Psoas muscle (tissue), 8 donors: ENCODE results near the gene PASK. TPM values are rescaled to one million over a fixed set of nuclear protein-coding genes. Genes with fewer than 3 reads are reported as not detected.
"Not testable (repeated sequence)": the region's sequence is repeated elsewhere in the genome, so short reads cannot be mapped to it uniquely, and the experiment has no call there.

Source experiments
- ATAC-seq, 4 donors: fragments of 200-7000 bp; cut with Tn5 transposase; one replicate each; pipeline ENCODE4 v1.9.1; 2020; ENCODE audit warnings: moderate library complexity in 3 of 4, mild to moderate bottlenecking in 2 of 4
- DNase-seq, 2 donors: peaks; one replicate each; pipeline ENCODE4 v3.0.0-alpha.2; 2020
- H3K27ac ChIP-seq: fragments of 200-600 bp; one replicate; pipeline ENCODE4 v1.8.0; 2022
- H3K27me3 ChIP-seq, 3 donors: fragments of 200-600 bp in 1 of 3; one replicate each; pipeline versions ENCODE4 v1.6.1 to v1.8.0; 2013 to 2022; ENCODE audit warnings: low read length in 2 of 3, mild to moderate bottlenecking in 2 of 3, moderate library complexity in 1 of 3; ENCODE audit not compliant: insufficient read depth in 3 of 3
- H3K36me3 ChIP-seq, 2 donors: fragments of 200-600 bp in 1 of 2; one replicate each; pipeline versions ENCODE4 v1.6.1 to v1.8.0; 2013 to 2022; ENCODE audit warnings: low read depth in 1 of 2, mild to moderate bottlenecking in 1 of 2, moderate library complexity in 1 of 2; ENCODE audit not compliant: insufficient read depth in 1 of 2
- H3K4me1 ChIP-seq: fragments of 200-600 bp; one replicate; pipeline ENCODE4 v1.8.0; 2022
- H3K4me3 ChIP-seq: fragments of 200-600 bp; one replicate; pipeline ENCODE4 v1.8.0; 2022; ENCODE audit warnings: mild to moderate bottlenecking
- H3K9me3 ChIP-seq: fragments of 200-600 bp; one replicate; pipeline ENCODE4 v1.8.0; 2022
- CTCF ChIP-seq: fragments of 200-600 bp; IDR thresholded peaks from one replicate; pipeline ENCODE4 v1.8.0; 2022; ENCODE audit warnings: antibody characterized with exemption
- WGBS, 3 donors: extraction: QIAGEN DNeasy Blood & Tissue Kit; methylation state at CpG; one replicate each; pipeline versions ENCODE4 v1.1.6 to v1.1.7; 2013; 5-methylcytosine and 5-hydroxymethylcytosine counted together
- intact Hi-C, 2 donors: fragments of 100-400 bp; cut with DNase I; formaldehyde crosslinking; loops; one replicate each; pipeline versions ENCODE4 v1.11.0 to v1.14.2; 2022
- long read RNA-seq, 2 donors: library from polyadenylated mRNA; unstranded; transcript quantifications; one replicate each; pipeline ENCODE4 v2.0.0, GENCODE V29; 2021
- polyA plus RNA-seq, 3 donors: library from polyadenylated mRNA; stranded (reverse); fragments of 200-250 nt; gene quantifications; one replicate each; pipeline ENCODE4 v1.2.3, GENCODE V29; 2013
- total RNA-seq, 4 donors: library from RNA; stranded (reverse); fragmentation: NEBNext Ultra II Directional in 2 of 4; extraction: Animal tissue kit (Norgen Biotek cat#: 25700) in 2 of 4; gene quantifications; one replicate each; pipeline versions ENCODE4 v1.2.1 to v1.2.4, GENCODE V29; 2021 to 2023
- donor health status: healthy with polysubstance abuse.
- donor health status: DM: no; HTN: no; CAD: no; lungs with moderate emphysema.
- donor health status: Bipolar disorder and iron deficiency.
- donor health status: healthy.
- donor health status: DM: yes; HTN: yes; CAD: no.
- donor health status: DM: no; HTN: no; CAD: no.
- donor health status: DM: no; HTN: no; CAD: no.
- donor health status: DM: yes; HTN: yes; CAD: no.

The PASK gene
- total RNA-seq (1 to 10 TPM in 2 of 4 donors, under 1 TPM in 2; 0.71 to 1.9 (median 1.2) TPM), polyA plus RNA-seq (1 to 10 TPM in 1 of 3 donors, under 1 TPM in 2; 0.41 to 1.3 (median 0.44) TPM)
- long read RNA-seq, donor 1 = 0 reads
- long read RNA-seq, donor 2 = 0 reads

- Histone ChIP-seq H3K4me1 (peaks cover 14% of the 10 kb centered on the region), H3K36me3 (peaks cover 0 to 5% of the 10 kb centered on the region in 2 donors), H3K27ac (peak within 1 kb of the TSS; percentile 89), H3K9me3 (no peaks in the 10 kb centered on the region), H3K27me3 (peaks cover 0 to 4% (median 0%) of the 10 kb centered on the region in 3 donors), H3K4me3 (peak within 1 kb of the TSS; percentile 96)
- DNase-seq (peak; percentile 93 to 96), ATAC-seq (peak; percentile 92 to 95 (median 93))
- no peak for TF ChIP-seq CTCF
- 0 to 1% (median 1%) methylated on average over 65 to 88 of the region's 88 CpGs for WGBS, 3 donors
- intact Hi-C loops = loop anchor here in 1 of 2 donors (5.0 kb wide), 1 partner anchor 42 kb away; no protein-coding TSS in a partner anchor
Measured at GRCh38 chr2:241148891-241149674, at the start of gene PASK. TSS of gene PASK (minus strand) at chr2:241149472. CDS start at chr2:241143032, 6,440 bp downstream.

- WGBS, 3 donors = 61 to 70% (median 67%) methylated on average over 27 of the region's 27 CpGs
- Histone ChIP-seq H3K4me1 (no peaks in the 10 kb centered on the region), H3K27me3 (no peaks in the 10 kb centered on the region), H3K4me3 (no peak overlapping the region), H3K27ac (no peak overlapping the region), H3K9me3 (no peaks in the 10 kb centered on the region), H3K36me3 (no peaks in the 10 kb centered on the region)
- no peak for ATAC-seq
- intact Hi-C loops = no loop called here
- DNase-seq = peak; percentile 4 to 49
- TF ChIP-seq CTCF = no peak
Measured at GRCh38 chr2:241198381-241199279, 49.4 kb upstream of the PASK start.

- H3K4me3 ChIP-seq = no peak overlapping the region
- no peaks in the 10 kb centered on the region for H3K27me3 ChIP-seq
- no peaks in the 10 kb centered on the region for H3K36me3 ChIP-seq
- no peak for ATAC-seq
- intact Hi-C loops = no loop called here
- no peak for TF ChIP-seq CTCF
- H3K4me1 ChIP-seq = no peaks in the 10 kb centered on the region
- DNase-seq = peak; percentile 3 to 27
- no peak overlapping the region for H3K27ac ChIP-seq
- no peaks in the 10 kb centered on the region for H3K9me3 ChIP-seq
- WGBS, 3 donors = 88% methylated on average over 6 of the region's 6 CpGs
Measured at GRCh38 chr2:241197947-241198346, 48.7 kb upstream of the PASK start.

- H3K36me3 ChIP-seq, intact Hi-C loops, ATAC-seq, H3K27me3 ChIP-seq, H3K4me3 ChIP-seq, H3K27ac ChIP-seq, H3K4me1 ChIP-seq, H3K9me3 ChIP-seq: not testable (repeated sequence)
- 90 to 93% (median 90%) methylated on average over 14 of the region's 14 CpGs for whole genome bisulfite sequencing, 3 donors
- DNase-seq = peak in 1 of 2 donors; percentile 33
Measured at GRCh38 chr2:241197246-241197645, 48.0 kb upstream of the PASK start.
